Cardiac muscle cell (in vitro differentiated cells and primary cell): ENCODE measurements around the gene AOC3. TPM values are rescaled to one million over a fixed set of nuclear protein-coding genes. Genes with fewer than 3 reads are reported as not detected.

Experiments
- DNase-seq, 2 donors: peaks; one replicate each; pipeline versions ENCODE4 v3.0.0 to v3.0.0-alpha.2; 2010 to 2017; ENCODE audit warnings: low read depth in 1 of 2, low spot score in 1 of 2
- H3K27ac ChIP-seq: fragments of 200-600 bp; sonication (generic); 2 replicates; pipeline ENCODE4 v1.5.1; 2016
- H3K27me3 ChIP-seq: fragments of 200-600 bp; sonication (generic); 2 replicates; pipeline ENCODE4 v1.6.0; 2016; ENCODE audit warnings: control low read depth
- H3K36me3 ChIP-seq: fragments of 200-600 bp; sonication (generic); 2 replicates; pipeline ENCODE4 v1.5.1; 2016; ENCODE audit warnings: control low read depth
- H3K4me1 ChIP-seq: fragments of 200-600 bp; sonication (generic); 2 replicates; pipeline ENCODE4 v1.8.1; 2017; ENCODE audit warnings: low read depth, mild to moderate bottlenecking, mixed run types
- H3K4me3 ChIP-seq: fragments of 200-600 bp; sonication (generic); 2 replicates; pipeline ENCODE4 v1.5.1; 2016; ENCODE audit warnings: mild to moderate bottlenecking
- H3K9me3 ChIP-seq: fragments of 200-600 bp; sonication (generic); 2 replicates; pipeline ENCODE4 v1.5.1; 2017; ENCODE audit warnings: low read depth, mild to moderate bottlenecking, control low read depth
- CTCF ChIP-seq: IDR thresholded peaks from 2 replicates; pipeline ENCODE4 v1.5.1; 2012; ENCODE audit warnings: low read depth, mild to moderate bottlenecking, low read length
- polyA plus RNA-seq: library from polyadenylated mRNA; unstranded; fragments of >200 nt; fragmentation: Nextera tagmentation; extraction: Ambion mirVana; gene quantifications from 2 replicates; pipeline ENCODE4 v1.2.1, GENCODE V29; 2016
- total RNA-seq: library from RNA; depleted of rRNA; stranded (reverse); fragments of >200 nt; gene quantifications from 2 replicates; pipeline ENCODE4 v1.2.3, GENCODE V29; 2016

AOC3 gene
- total and polyA plus RNA-seq, 2 experiments from 2014 or later: 2.6 to 5.2 TPM

- Histone ChIP-seq H3K27me3 (no peaks in the 10 kb centered on the region), H3K4me3 (no peak overlapping the region), H3K9me3 (no peaks in the 10 kb centered on the region), H3K4me1 (peaks cover 8% of the 10 kb centered on the region), H3K27ac (no peak overlapping the region), H3K36me3 (no peaks in the 10 kb centered on the region)
- TF ChIP-seq CTCF: no peak
- DNase-seq: no peak
Measured at GRCh38 chr17:42886283-42887176, 35.5 kb downstream of the AOC3 start.

GRCh38 chr17:42889809-42890208, 38.8 kb downstream of the AOC3 start:
- no peak for DNase-seq
- Histone ChIP-seq H3K36me3 (no peaks in the 10 kb centered on the region), H3K4me1 (peaks cover 24% of the 10 kb centered on the region), H3K9me3 (no peaks in the 10 kb centered on the region), H3K27me3 (no peaks in the 10 kb centered on the region), H3K27ac (no peak overlapping the region), H3K4me3 (no peak overlapping the region)
- TF ChIP-seq CTCF: no peak

GRCh38 chr17:42891539-42892152, 40.6 kb downstream of the AOC3 start:
- H3K27ac ChIP-seq: peak overlapping the region; percentile 95
- H3K36me3 ChIP-seq: no peaks in the 10 kb centered on the region
- peaks cover 24% of the 10 kb centered on the region for H3K4me1 ChIP-seq
- no peaks in the 10 kb centered on the region for H3K9me3 ChIP-seq
- H3K4me3 ChIP-seq: no peak overlapping the region
- no peak for TF ChIP-seq CTCF
- H3K27me3 ChIP-seq: no peaks in the 10 kb centered on the region
- peak in 1 of 2 donors; percentile 72 for DNase-seq

GRCh38 chr17:42893359-42893758, 42.4 kb downstream of the AOC3 start:
- Histone ChIP-seq H3K9me3 (no peaks in the 10 kb centered on the region), H3K27ac (peak overlapping the region; percentile 95), H3K4me3 (no peak overlapping the region), H3K27me3 (no peaks in the 10 kb centered on the region), H3K4me1 (peaks cover 24% of the 10 kb centered on the region), H3K36me3 (no peaks in the 10 kb centered on the region)
- no peak for TF ChIP-seq CTCF
- peak; percentile 14 to 33 for DNase-seq

GRCh38 chr17:42894283-42895184, 43.5 kb downstream of the AOC3 start:
- Histone ChIP-seq H3K36me3 (no peaks in the 10 kb centered on the region), H3K27me3 (no peaks in the 10 kb centered on the region), H3K4me3 (no peak overlapping the region), H3K9me3 (no peaks in the 10 kb centered on the region), H3K27ac (no peak overlapping the region), H3K4me1 (peaks cover 24% of the 10 kb centered on the region)
- TF ChIP-seq CTCF: no peak
- DNase-seq: no peak
